GM21526 (cell line): Measurements from ENCODE around the gene ZNF584.
"Not testable (repeated sequence)": the region's sequence is repeated elsewhere in the genome, so short reads cannot be mapped to it uniquely, and the experiment has no call there.

ENCODE experiments used
- ATAC-seq: cut with Tn5 transposase; IDR thresholded peaks from one replicate; pipeline ENCODE4 v1.9.1; 2021; ENCODE audit warnings: moderate library complexity; ENCODE audit not compliant: unreplicated experiment, low FRiP score

Gene ZNF584

GRCh38 chr19:58408152-58409009 lies at the start of gene ZNF584:
Gene ZNF584, plus strand, starts transcription at chr19:58408649. Its CDS starts 499 bp downstream, at chr19:58409148.
- ATAC-seq: peak; percentile 91

GRCh38 chr19:58361900-58362271 lies 46.6 kb upstream of the ZNF584 start:
- ATAC-seq: peak; percentile 9

DNA sequence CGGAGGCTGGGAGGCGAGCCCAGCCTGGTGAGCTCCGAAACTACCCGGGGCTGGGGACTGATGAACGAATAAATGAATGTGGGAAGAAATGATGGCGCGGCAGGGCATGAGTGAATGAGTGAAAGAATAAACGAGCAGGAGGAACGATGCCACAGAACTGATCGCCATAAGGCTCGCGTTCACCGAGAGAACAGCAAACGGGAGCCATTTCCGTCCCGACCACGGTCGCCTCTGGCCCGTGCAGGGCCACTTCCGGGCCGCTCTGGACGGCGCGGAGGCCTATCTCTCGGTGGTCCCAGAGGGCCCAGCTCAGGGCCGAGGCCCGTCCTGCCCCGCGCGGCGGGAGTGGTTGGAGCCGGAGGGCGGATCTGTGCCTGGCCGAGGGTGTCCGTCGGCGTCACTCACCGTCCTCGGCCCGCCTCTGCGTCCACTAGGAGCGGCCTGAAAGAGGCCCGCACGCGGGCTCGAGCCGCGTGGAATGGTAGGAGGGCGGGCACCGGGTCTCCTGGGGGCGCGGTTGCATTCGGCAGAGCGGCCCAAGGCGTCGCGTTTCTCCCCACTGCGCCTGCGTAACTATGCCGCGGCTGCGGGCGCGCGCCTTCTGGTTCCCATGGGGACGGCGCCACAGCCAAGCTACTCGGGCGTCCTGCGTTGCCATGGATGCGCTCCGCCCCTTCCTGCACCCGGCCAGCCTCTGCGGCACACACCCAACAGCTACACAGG lies 46.0 kb upstream of the ZNF584 start, which contains the start of gene ZNF497:
Gene ZNF497 (minus strand): TSS at position 480 of the 723 bp plus-strand sequence. CDS start 5,116 bp downstream, outside the sequence.
- ATAC-seq: peak; percentile 78

DNA sequence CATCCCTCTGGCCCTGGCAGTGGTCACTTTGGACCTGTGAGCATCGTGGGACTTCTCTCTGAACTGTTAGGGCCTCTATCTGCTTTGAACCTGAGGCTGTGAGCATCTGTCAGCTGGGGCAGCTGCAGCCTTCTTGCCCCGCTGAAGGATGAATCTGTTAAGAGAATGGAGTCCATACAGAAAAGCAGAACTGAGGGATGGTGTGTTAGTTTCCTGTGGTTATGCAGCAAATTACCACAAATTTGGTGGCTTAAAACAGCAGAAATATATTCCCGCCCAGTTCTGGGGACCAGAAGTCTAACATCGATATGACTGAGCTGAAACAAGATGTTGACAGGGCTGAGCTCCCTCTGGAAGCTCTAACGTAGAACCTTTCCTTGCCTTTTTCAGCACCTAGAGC lies 44.3 kb upstream of the ZNF584 start:
- ATAC-seq: no peak

DNA sequence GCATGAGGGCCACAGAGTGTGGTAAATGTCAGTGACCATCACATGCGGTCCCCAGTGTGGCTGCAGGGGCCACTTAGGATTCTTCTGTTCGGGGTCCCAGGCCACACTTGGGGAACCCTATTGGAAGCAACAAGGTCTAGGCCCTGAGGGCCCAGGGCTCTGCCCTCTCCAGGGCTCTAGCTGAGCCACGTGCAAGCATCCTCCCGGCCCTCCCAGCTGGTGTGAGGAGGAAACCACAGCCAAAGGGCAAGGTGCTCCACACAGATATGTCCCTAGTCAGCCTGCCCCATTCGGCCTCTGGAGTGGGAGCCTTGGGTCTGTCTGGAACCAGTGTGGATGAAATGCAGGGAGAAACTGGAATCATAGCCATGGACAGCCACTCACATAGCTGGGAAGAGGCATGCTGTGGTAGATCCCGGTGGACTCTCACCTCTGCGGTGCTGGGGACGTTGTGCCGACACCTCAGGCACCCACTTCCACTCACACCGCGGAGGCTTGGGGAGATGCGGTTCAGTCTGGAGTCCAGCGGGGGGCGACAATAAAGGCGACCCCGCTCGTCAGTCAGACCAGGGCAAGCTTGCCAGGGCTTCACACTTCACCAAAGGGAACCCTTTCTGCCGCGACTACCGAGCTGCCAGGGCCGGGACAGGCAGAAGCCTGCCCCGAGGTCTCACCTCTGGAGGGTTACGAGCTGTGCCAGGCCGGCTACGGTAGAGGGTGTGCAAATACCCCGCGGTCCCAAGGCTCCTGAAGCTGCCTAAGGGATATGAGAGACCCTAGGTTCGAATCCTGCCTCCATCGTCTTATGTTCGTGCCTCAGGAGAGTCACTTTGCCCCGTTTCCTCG lies 41.6 kb upstream of the ZNF584 start:
- no peak for ATAC-seq

DNA sequence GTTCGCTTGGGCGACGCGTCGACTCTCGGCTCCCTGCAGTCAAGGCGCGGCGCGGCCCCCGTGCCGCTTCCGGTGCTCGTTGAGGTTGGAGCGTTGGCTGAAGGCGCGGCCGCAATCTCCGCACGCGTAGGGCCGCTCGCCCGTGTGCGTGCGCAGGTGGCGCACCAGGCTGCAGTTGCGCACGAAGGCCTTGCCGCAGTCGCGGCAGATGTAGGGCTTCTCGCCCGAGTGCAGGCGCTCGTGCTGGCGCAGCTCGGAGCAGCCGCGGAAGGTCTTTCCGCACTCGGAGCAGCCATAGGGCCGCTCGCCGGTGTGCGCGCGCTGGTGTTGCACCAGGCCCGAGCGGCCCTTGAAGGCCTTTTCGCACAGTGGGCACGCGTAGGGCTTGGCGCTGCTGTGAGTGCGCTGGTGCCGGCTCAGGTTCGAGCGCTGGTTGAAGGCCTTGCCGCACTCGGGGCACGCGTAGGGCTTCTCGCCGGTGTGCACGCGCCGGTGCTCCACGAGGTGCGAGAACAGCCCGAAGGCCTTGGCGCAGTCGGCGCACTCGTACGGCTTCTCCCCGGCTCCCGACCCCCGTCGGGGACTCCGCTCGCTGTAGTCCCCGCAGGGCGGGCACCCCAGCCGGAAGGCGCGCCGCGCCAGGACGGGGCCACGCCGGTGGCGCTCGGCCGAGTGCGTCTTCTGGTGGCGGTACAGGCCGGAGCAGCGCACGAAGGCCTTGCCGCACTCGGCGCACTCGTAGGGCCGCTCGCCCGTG lies 40.6 kb upstream of the ZNF584 start:
- no peak for ATAC-seq

DNA sequence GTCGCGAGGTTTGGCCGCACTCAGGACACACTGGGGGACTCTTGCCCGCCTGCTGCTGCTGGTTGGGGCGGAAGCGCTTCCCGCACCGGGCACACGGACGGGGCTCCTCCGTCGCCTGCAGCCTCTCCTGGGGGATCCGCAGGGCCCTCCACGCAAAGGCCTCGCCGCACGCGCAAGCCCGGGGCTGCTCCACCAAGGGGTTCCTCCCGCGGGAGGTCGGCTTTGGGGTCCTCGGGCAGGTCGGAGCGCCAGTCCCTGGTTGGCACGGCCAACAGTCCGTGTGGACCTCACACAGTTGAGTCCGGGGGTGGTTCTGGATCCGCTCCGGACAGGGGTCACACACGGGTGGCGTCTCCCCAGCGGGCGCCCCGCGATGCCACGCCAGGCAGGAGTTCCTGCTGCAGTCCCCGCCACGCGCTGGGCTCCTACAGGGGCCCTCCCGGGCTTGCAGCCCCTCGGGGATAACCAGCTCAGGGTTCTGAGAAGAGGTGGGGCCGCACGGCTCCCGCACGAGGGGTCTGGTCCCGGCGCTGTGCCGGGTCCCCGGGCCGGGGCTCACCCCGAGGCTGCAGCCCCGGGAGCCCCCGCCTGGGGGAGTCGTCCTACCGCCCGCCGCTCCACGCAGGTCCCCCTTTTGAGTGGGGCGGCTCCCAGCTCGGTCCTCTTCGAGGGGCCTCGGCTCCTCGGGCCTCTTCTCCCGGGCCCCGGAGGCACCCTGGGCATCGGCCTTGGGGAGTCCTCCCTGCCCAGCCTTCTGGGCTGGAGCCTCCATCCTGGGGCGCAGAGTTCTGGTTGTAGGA lies 39.7 kb upstream of the ZNF584 start:
- ATAC-seq: no peak

DNA sequence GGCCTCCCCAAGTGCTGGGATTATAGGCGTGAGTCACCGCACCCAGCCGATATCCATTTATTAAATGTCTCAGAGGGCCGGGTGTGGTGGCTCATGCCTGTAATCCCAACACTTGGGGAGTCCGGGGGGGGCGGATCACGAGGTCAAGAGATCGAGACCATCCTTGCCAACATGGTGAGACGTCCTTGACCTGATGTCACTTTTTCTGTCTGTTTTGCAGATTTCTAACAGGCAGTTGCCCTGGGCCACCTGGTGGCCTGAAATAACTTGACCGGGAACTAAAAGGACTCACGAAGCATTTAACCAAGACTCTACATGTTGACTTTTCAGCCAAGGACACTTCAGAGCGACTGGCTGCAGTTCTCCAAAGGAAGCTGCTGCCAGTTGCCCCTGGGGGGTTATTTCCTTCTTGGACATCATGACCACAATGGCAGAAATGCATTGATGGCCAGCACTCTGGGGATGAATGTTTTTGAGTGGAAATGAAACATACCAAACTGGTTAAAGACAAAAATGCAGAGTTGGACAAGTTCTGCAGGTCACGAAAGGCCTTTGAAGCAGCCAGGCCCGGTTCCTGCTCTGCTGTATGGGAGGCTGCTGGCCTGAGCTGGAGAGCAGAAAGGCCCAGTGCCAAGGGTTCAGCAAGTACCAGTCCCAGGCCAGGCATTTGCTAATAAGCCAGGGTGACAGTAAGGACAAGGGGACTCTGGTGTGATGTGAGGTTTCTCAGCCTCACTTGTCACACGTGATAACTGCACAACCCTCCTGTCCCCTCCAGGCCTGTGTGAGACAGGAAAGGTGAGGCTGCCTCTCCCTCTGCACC lies 35.9 kb upstream of the ZNF584 start:
- no peak for ATAC-seq

DNA sequence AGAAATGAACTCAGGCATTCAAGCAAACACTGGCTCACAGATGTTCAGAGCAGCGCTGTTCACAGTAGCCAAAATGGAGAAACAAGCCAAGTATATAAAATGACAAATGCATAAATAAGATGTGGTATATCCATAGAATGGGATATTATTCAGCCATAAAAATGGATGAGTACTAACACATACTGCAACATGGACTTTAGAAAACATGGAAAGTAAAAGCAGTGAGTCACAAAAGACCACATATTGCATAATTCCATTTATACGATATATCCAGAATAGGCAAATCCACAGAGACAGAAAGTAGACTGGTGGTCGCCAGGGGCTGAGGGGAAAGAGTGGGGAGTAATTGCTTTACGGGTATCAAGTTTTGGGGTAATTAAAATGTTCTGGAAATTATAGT lies 34.2 kb upstream of the ZNF584 start:
- ATAC-seq: no peak

- not testable (repeated sequence) for ATAC-seq
These were observed 31.7 kb upstream of the ZNF584 start for GRCh38 chr19:58376724-58377123.

DNA sequence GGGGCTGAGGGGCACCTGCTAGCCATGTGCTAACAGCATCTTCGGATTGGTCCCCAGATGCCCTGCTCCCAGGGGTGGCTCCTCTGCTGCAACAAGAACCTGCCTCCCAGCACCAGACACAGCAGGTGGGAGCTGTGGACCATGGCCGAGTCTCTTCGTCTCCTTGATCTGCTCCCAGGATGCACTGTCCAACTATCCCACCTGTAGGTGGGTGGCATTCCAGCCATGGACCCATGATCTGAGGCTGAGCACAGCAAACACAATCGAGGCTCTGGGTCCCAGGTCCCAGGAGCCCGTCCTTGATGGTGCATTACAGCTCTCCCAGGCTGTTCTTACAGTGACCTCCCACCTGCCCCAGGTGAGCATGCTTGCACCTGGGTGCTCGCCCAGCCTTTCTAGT lies 29.2 kb upstream of the ZNF584 start:
- no peak for ATAC-seq

GRCh38 chr19:58380037-58380661 lies 28.3 kb upstream of the ZNF584 start:
- no peak for ATAC-seq

DNA sequence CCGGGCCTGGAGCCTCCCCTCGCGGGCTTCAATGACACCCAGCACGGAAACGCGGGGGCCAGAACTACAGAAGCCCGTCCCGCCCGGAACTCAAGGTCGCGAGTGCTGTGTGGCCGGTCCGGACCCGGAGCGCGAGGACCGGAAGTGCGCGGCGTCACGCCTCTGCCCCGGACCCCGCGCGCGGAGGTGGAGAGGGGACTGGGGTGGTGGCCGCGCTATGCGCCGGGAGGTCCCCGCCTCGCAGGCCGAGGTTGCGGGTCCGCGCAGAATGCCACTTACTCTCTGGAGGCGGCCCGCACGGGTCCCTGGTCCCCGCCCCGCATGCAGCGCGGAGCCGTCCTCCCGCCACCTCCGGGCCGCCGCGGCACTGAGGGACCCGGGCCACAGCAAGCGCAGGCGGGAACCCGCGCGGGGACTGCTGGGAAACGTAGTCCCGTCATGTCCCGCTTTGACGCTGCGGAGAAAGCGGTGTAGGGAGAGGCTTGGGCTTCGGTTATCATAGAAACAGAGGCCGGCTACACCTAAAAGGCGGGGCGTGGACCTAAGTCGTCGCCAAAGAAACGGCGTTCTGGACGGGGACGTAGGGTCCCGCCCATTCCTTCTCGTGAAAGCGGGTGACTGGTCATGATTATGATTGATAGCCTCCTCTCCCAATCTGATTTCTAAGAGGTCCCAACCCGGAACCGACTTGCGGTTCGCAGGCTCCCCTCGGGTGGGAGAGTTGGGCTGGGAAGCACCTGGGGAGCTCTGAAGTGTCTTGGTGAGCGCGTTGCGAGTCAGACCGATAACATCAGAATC lies 27.6 kb upstream of the ZNF584 start, which contains the start of gene ZNF837:
Gene ZNF837 (minus strand): TSS at position 369 of the 798 bp plus-strand sequence. CDS start 11,698 bp downstream, outside the sequence.
- ATAC-seq: peak; percentile 71

- no peak for ATAC-seq
These were observed 26.8 kb upstream of the ZNF584 start for GRCh38 chr19:58381460-58382212.

DNA sequence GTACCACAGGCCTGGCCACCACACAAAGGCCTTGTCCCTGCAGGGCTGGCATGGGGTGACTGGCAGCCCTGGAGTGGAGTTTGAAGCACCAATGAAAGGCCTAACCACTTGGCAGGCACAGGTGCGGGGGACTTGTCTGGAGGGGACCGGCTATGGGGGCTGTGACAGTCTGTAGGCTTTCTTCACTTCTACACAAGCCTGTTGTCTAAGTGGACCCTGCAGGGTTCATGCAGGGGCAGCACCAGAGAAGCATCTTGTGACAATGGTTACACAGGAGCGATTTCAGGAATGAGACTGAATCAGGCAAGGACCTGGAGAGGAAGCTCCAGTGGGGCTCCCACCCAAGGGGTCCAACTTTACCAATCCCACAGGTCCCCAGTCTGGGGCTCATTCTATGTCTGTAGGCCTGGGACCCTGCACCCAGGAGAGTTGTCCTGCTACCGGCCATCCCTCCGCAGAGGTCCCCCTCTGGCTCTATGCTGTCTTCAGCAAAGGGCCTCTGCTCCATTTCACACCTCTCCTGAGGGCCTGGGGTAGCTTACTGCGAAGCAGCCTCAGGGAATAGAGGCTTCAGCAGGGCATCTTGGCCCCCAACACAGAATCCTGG lies 25.3 kb upstream of the ZNF584 start:
- no peak for ATAC-seq

DNA sequence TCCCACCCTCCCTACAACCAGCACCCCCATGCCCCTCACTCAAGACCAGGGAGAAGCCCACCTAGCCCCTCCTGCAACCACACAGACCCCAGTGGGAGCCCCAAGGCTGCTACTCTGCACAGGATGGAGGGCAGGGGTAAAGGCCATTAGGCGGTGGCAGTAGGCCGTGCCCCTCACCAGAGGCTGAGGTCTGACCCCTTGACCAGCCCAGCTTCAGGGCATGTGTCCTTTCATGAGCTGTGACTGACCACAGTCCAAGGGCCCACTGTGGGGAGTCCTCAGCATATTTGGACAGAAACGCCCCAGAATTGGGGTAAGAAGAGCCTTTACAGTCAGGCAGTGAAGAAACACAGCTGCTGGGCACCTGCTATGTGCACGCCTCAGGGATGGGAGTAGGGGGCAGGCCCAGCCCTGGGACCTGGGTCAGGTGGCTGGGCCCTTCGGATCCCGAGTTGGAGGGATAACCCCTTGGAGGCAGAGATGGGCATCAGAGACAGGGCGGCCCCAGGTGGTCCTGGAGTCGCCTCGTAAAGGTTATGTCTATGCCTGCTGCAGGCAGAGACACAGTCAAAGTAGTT lies 23.0 kb upstream of the ZNF584 start:
- ATAC-seq: no peak
